Measurements from ENCODE around the gene TMPRSS6. TPM values are rescaled to one million over a fixed set of nuclear protein-coding genes. Genes with fewer than 3 reads are reported as not detected.

The TMPRSS6 gene
- total RNA-seq, 1 experiment from 2014 or later, result 0.39 TPM

- Histone ChIP-seq H3K9ac (ENCODE audit: low read length) (no peak overlapping the region), H3K27ac (ENCODE audit: low read depth, low read length) (no peak overlapping the region), H3K4me2 (ENCODE audit: low read length) (no peak overlapping the region), H2AFZ (ENCODE audit: low read depth, low read length, poor library complexity, severe bottlenecking) (no peak overlapping the region), H3K79me2 (ENCODE audit: insufficient read depth, low read length) (no peaks in the 10 kb centered on the region), H4K20me1 (ENCODE audit: insufficient read depth) (no peaks in the 10 kb centered on the region), H3K9me2 (ENCODE audit: insufficient read depth) (no peaks in the 10 kb centered on the region), H3K9me3 (ENCODE audit: control insufficient read depth in 1 of 2, insufficient read depth in 1 of 2, low read depth in 1 of 2, low read length in 2 of 2) (no peaks in the 10 kb centered on the region), H3K4me1 (ENCODE audit: control insufficient read depth in 1 of 2, insufficient read depth in 2 of 2, low read length in 2 of 2) (peaks cover 6 to 17% of the 10 kb centered on the region in 2 experiments), H3K36me3 (ENCODE audit: control insufficient read depth in 1 of 2, insufficient read depth in 2 of 2, low read length in 2 of 2) (no peaks in the 10 kb centered on the region), H3K4me3 (replicated peaks in 1 of 2; ENCODE audit: low read depth in 1 of 2, low read length in 2 of 2) (no peak overlapping the region), H3K27me3 (ENCODE audit: insufficient read depth, low read length) (no peaks in the 10 kb centered on the region; the same call in 1 of the 2 replicates)
- intact Hi-C loops (cut with micrococcal nuclease), result no loop called here
- ChIA-PET RAD21 (ENCODE audit: low non-redundant PET in 1 of 2, low total read pairs in 2 of 2, uncharacterized antibody in 2 of 2, unreplicated experiment in 2 of 2) (no interaction called here), CTCF (no interaction called here), POLR2A (no interaction called here)
- TF ChIP-seq YY1 (IDR thresholded peaks at IDR 0.05; ENCODE audit: extremely low read depth, insufficient replicate concordance, low read depth, low read length) (no peak), ZNF274 (IDR thresholded peaks at IDR 0.05; ENCODE audit: low read depth, low read length) (no peak), ZFX (IDR thresholded peaks at IDR 0.05) (no peak), CBX3 (IDR thresholded peaks at IDR 0.05; ENCODE audit: low read depth) (no peak), FOSL1 (IDR thresholded peaks at IDR 0.05; ENCODE audit: low read depth) (no peak), EZH2 (IDR thresholded peaks at IDR 0.05) (no peak), EGR1 (IDR thresholded peaks at IDR 0.05; ENCODE audit: low read depth) (no peak), SIN3A (IDR thresholded peaks at IDR 0.05; ENCODE audit: low read depth) (no peak), CTCF (IDR thresholded peaks at IDR 0.05 in 2 of 3, conservative IDR thresholded peaks at IDR 0.05 in 1 of 3; ENCODE audit: borderline replicate concordance in 1 of 3, insufficient read depth in 1 of 3, low read depth in 2 of 3, low read length in 2 of 3) (no peak), REST (IDR thresholded peaks at IDR 0.05; ENCODE audit: low read depth) (no peak), SRF (IDR thresholded peaks at IDR 0.05; ENCODE audit: low read depth) (no peak)
- no peak for DNase-seq (ENCODE audit: low read depth, low spot score)
- BruUV-seq (replicated peaks), result no TSS peak
- no peak for ATAC-seq
These were observed 16.5 kb downstream of the TMPRSS6 start for GRCh38 chr22:37092997-37093396.

Data from HCT116 (cell line).